Endodermal cell (in vitro differentiated cells): Measurements from ENCODE around the gene ERBB4. TPM values are rescaled to one million over a fixed set of nuclear protein-coding genes. Genes with fewer than 3 reads are reported as not detected.

Experiments used
- DNase-seq: peaks from one replicate; pipeline ENCODE4 v3.0.0-alpha.2; 2017
- H3K27ac ChIP-seq: 2 replicates; pipeline ENCODE4 v1.5.1; 2013; ENCODE audit warnings: mild to moderate bottlenecking, low read depth, low read length, moderate library complexity
- H3K27me3 ChIP-seq: 2 replicates; pipeline ENCODE4 v1.6.1; 2013; ENCODE audit warnings: mild to moderate bottlenecking, low read length, moderate library complexity; ENCODE audit not compliant: insufficient read depth, control insufficient read depth, poor library complexity, severe bottlenecking
- H3K36me3 ChIP-seq: 2 replicates; pipeline ENCODE4 v1.7.0; 2013; ENCODE audit warnings: mild to moderate bottlenecking, low read length, moderate library complexity; ENCODE audit not compliant: control insufficient read depth, insufficient read depth
- H3K4me1 ChIP-seq: one replicate; pipeline ENCODE4 v1.7.0; 2013; ENCODE audit warnings: low read length; ENCODE audit not compliant: control insufficient read depth, insufficient read depth
- H3K4me3 ChIP-seq: 2 replicates; pipeline ENCODE4 v1.5.1; 2013; ENCODE audit warnings: mild to moderate bottlenecking, low read length, moderate library complexity
- H3K9ac ChIP-seq: 2 replicates; pipeline ENCODE4 v1.6.1; 2013; ENCODE audit warnings: mild to moderate bottlenecking, low read length, moderate library complexity; ENCODE audit not compliant: poor library complexity, severe bottlenecking; ENCODE audit errors: extremely low read depth
- H3K9me3 ChIP-seq: 2 replicates; pipeline ENCODE4 v1.6.1; 2013; ENCODE audit warnings: mild to moderate bottlenecking, low read length, moderate library complexity; ENCODE audit not compliant: control insufficient read depth
- H3K27ac Mint-ChIP-seq: 2 replicates; pipeline ENCODE4 v1.8.0; 2020; ENCODE audit warnings: mixed read lengths
- H3K27me3 Mint-ChIP-seq: 2 replicates; pipeline ENCODE4 v1.8.0; 2021; ENCODE audit warnings: mild to moderate bottlenecking, mixed read lengths; ENCODE audit not compliant: insufficient read depth
- H3K36me3 Mint-ChIP-seq: 2 replicates; pipeline ENCODE4 v1.8.0; 2020; ENCODE audit warnings: low read depth, mixed read lengths
- H3K4me1 Mint-ChIP-seq: 2 replicates; pipeline ENCODE4 v1.8.0; 2020; ENCODE audit warnings: mixed read lengths
- H3K4me3 Mint-ChIP-seq: 2 replicates; pipeline ENCODE4 v1.8.0; 2020; ENCODE audit warnings: mild to moderate bottlenecking, moderate library complexity, mixed read lengths
- H3K9me3 Mint-ChIP-seq: 2 replicates; pipeline ENCODE4 v1.8.0; 2020; ENCODE audit warnings: mild to moderate bottlenecking, mixed read lengths
- WGBS, 2 experiments: methylation state at CpG; one replicate each; pipeline versions ENCODE4 v1.1.5 to v1.1.7; 2013; ENCODE audit warnings: missing lambda C conversion rate in 2 of 2, mixed read lengths in 1 of 2; ENCODE audit not compliant: insufficient coverage in 1 of 2, insufficient read length in 1 of 2; 5-methylcytosine and 5-hydroxymethylcytosine counted together
- total RNA-seq, 2 donors: library from RNA; stranded (reverse); fragmentation: NEBNext Ultra II Directional in 1 of 2; extraction: Animal tissue kit (Norgen Biotek cat#: 25700) in 1 of 2; gene quantifications; 2 replicates in 1 of 2; 3 replicates in 1 of 2; pipeline ENCODE4 v1.2.1, GENCODE V29; 2021
- TF ChIP-seq, protein P1 (sequence below): fragments of 200-600 bp; sonication (generic); conservative IDR thresholded peaks from 2 replicates; pipeline ENCODE4 v1.5.0; 2021; ENCODE audit warnings: antibody characterized with exemption, mild to moderate bottlenecking

ERBB4 gene
- total RNA-seq, 2 donors from 2014 or later: 154 to 158 TPM

DNA sequence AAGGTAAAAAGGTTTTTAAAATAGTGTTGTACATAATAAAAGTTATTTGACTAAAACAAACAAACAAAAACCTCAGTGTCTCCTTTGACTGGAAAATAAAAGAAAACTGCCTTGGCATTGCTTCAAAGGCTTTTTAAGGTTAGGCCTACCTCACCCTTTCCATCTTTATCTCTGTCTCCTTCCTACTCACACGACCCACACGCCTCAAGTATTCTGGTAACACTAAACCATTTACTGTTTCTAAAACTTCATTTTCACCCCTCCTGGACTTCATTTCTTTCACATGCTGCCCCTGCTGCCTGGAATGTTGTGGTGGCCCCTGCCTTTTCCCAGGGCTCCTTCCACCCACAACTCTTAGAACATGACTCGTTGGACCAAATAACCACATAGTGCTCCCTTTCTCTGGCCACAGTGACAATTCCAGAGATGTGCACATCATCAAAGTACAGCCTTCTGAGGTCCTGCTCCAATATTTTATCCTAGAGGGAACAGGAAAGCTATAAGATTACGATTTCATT is 54.0 kb downstream of the ERBB4 start:
- Mint-ChIP-seq H3K36me3 (no peaks in the 10 kb centered on the region), H3K27me3 (no peaks in the 10 kb centered on the region), H3K27ac (no peak overlapping the region), H3K4me3 (no peak overlapping the region), H3K9me3 (no peaks in the 10 kb centered on the region), H3K4me1 (peaks cover 14% of the 10 kb centered on the region)
- Histone ChIP-seq H3K27me3 (no peaks in the 10 kb centered on the region), H3K9ac (no peak overlapping the region), H3K9me3 (no peaks in the 10 kb centered on the region), H3K27ac (no peak overlapping the region), H3K36me3 (no peaks in the 10 kb centered on the region), H3K4me3 (no peak overlapping the region), H3K4me1 (no peaks in the 10 kb centered on the region)
- peak; percentile 49 for DNase-seq
- WGBS, 2 experiments: 73 to 86% methylated on average over 4 of the region's 4 CpGs
- TF ChIP-seq, protein P1, sequence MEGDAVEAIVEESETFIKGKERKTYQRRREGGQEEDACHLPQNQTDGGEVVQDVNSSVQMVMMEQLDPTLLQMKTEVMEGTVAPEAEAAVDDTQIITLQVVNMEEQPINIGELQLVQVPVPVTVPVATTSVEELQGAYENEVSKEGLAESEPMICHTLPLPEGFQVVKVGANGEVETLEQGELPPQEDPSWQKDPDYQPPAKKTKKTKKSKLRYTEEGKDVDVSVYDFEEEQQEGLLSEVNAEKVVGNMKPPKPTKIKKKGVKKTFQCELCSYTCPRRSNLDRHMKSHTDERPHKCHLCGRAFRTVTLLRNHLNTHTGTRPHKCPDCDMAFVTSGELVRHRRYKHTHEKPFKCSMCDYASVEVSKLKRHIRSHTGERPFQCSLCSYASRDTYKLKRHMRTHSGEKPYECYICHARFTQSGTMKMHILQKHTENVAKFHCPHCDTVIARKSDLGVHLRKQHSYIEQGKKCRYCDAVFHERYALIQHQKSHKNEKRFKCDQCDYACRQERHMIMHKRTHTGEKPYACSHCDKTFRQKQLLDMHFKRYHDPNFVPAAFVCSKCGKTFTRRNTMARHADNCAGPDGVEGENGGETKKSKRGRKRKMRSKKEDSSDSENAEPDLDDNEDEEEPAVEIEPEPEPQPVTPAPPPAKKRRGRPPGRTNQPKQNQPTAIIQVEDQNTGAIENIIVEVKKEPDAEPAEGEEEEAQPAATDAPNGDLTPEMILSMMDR: peak; percentile 51

DNA sequence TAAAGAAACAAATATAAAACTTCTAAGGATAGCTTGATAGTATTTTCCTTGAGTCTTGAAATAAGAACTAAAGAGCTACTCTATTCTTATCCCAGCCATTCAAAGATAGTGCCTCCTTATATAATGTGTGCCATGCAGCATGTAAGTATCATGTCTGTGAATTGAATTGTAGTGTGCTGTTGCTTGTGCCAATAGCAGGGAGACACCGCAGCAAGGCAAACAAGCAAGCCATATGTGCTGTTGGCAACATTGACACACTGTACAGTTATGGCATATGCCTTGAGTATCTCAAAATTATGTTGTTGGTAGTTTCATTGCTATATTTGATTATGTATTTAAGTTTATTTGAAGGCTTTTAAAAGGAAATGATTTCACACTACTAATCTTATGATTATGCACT is 58.2 kb downstream of the ERBB4 start:
- Mint-ChIP-seq H3K9me3 (no peaks in the 10 kb centered on the region), H3K27me3 (no peaks in the 10 kb centered on the region), H3K4me3 (no peak overlapping the region), H3K27ac (no peak overlapping the region), H3K4me1 (peaks cover 16% of the 10 kb centered on the region), H3K36me3 (no peaks in the 10 kb centered on the region)
- H3K27me3 ChIP-seq: no peaks in the 10 kb centered on the region
- WGBS, 2 experiments: 94 to 100% methylated on average over 1 of the region's 1 CpG
- no peak overlapping the region for H3K9ac ChIP-seq
- H3K27ac ChIP-seq: no peak overlapping the region
- TF ChIP-seq, protein P1: no peak
- H3K4me3 ChIP-seq: no peak overlapping the region
- H3K36me3 ChIP-seq: no peaks in the 10 kb centered on the region
- H3K4me1 ChIP-seq: no peaks in the 10 kb centered on the region
- no peaks in the 10 kb centered on the region for H3K9me3 ChIP-seq
- DNase-seq: no peak

DNA sequence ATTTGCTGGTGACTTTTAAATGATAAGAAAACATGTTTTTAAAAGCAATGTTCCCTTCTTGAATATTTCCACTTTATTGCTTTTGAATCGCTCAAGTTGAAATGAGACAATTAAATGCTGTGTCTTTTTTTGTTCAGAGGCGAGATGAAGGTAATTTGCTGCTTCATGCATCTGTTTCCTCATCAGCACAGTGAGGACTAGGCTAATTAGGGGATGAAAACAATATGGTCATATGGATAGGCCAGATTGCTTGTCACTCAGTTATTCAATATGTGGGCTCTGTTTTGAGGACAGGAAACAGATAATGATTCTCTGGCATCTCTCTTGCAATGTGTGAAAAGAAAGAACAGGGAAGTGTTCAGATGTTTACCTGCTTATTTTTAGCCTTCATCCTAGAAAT is 61.0 kb downstream of the ERBB4 start:
- Mint-ChIP-seq H3K4me3 (no peak overlapping the region), H3K27ac (no peak overlapping the region), H3K27me3 (no peaks in the 10 kb centered on the region), H3K4me1 (peaks cover 13% of the 10 kb centered on the region), H3K9me3 (no peaks in the 10 kb centered on the region), H3K36me3 (no peaks in the 10 kb centered on the region)
- H3K9ac ChIP-seq: no peak overlapping the region
- 80 to 90% methylated on average over 1 to 2 of the region's 2 CpGs for WGBS, 2 experiments
- no peak overlapping the region for H3K27ac ChIP-seq
- no peak for DNase-seq
- no peaks in the 10 kb centered on the region for H3K9me3 ChIP-seq
- no peaks in the 10 kb centered on the region for H3K36me3 ChIP-seq
- H3K4me1 ChIP-seq: no peaks in the 10 kb centered on the region
- no peaks in the 10 kb centered on the region for H3K27me3 ChIP-seq
- H3K4me3 ChIP-seq: no peak overlapping the region
- TF ChIP-seq, protein P1: no peak
